Measurements from ENCODE around the gene MT1E.
A peak's percentile ranks its signal among the peaks of the same experiment; 100 is the strongest.
"Not testable (repeated sequence)": the region's sequence is repeated elsewhere in the genome, so short reads cannot be mapped to it uniquely, and the experiment has no call there.

Gene MT1E

DNA sequence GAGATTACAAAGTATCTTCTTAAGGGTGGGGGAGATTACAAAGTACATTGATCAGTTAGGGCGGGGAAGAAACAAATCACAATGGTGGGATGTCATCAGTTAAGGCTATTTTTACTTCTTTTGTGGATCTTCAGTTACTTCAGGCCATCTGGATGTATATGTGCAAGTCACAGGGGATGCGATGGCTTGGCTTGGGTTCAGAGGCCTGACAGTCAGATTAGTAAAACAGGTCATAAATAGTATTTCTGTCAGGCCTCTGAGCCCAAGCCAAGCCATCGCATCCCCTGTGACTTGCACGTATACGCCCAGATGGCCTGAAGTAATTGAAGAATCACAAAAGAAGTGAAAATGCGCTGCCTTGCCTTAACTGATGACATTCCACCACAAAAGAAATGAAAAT is 49.0 kb downstream of the MT1E start:
- DNase-seq, result not testable (repeated sequence)

DNA sequence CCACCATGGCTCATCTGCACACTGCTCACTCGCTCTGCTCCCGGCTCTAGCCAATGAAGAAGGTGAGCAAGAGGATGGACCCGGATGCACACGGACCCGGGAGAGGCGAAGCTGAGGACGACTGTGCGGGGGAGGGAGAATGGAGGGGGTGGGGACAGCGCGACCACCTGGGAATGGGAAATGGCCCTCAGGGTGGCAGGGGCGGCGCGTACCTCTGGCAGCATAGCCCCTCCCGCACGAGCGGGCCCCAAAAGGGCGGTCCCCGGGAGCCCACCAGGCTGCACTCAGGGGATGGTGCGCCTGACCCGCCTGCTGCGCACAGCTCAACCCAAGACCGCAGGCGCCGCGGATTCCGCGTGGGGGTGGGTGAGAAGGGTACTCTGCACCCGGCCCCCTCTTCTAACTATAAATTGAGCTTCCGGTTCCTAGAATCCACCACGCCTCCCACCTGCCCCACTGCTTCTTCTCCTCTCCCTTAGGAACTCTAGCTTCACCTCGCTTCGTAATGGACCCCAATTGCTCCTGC is 50.2 kb downstream of the MT1E start:
- peak; percentile 60 for DNase-seq
